ENCODE data around the gene KLF9.

KLF9 gene

DNA sequence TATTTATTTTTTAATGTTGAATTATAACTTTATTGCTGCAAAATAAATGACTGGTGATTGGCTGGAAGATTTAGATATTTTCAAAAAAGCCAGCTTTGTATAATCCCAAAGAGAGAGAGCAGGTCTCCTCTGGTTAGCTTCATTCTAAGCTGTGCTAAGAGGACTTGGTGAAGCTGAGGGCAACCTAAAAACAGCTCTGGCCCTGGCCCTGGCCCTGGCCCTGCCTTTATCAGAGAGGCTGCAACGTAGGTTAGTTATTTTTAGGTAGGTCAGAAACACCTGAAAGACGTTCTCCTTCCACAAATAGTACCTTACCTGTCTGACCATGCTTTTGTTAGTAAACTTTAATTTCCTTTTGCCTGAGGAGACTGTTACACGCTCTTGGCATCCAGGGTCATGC is 58.7 kb downstream of the KLF9 start:
- DNase-seq (ENCODE audit: low read depth), result no peak

GRCh38 chr9:70352802-70353201 is 61.7 kb downstream of the KLF9 start:
- peak; percentile 22 for DNase-seq (ENCODE audit: low read depth)

DNA sequence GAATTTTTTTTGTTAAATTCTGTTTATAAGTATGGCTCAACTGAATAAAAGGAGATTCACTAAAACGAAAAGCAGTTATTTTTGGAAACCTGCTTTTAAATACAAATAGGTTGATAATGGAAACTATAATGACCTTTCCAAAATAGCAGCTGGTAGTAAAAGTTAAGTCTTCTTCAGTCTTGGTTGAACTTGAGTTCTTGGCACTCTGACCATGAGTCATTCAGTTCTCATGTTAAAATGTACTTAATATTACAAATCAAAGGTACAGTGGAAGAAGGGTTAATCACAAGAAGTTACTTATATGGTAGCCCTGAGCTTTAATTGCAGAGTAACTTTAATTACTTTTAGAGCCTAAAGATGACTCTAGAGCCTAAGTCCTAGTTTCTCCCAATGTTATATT is 62.1 kb downstream of the KLF9 start:
- peak; percentile 37 for DNase-seq (ENCODE audit: low read depth)

DNA sequence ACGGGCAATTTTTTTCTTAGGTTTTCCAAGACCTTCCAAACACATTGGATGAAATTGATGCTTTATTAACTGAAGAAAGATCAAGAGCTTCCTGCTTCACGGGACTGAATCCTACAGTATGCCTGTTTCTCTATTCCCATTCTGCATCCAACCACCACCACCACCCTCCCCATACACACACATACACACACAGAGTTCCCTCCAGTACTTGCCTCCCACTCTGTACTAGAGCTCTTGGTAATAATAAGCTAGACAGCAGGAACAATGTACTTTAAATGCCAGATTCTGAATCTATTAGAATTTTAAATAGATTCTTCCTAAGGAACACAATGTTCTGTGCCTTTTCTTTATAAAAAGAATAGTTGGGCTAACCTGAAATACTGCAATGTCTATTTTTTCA is 67.4 kb downstream of the KLF9 start:
- DNase-seq (ENCODE audit: low read depth), result no peak

GRCh38 chr9:70340572-70340971 is 73.9 kb downstream of the KLF9 start:
- peak; percentile 67 for DNase-seq (ENCODE audit: low read depth)

Data from ELR (cell line).